Measurements from ENCODE around the gene PPP1R3G. TPM values are rescaled to one million over a fixed set of nuclear protein-coding genes. Genes with fewer than 3 reads are reported as not detected.

PPP1R3G gene
- total and polyA plus RNA-seq, 7 donors = 0.06 to 0.50 (median 0.13) TPM

DNA sequence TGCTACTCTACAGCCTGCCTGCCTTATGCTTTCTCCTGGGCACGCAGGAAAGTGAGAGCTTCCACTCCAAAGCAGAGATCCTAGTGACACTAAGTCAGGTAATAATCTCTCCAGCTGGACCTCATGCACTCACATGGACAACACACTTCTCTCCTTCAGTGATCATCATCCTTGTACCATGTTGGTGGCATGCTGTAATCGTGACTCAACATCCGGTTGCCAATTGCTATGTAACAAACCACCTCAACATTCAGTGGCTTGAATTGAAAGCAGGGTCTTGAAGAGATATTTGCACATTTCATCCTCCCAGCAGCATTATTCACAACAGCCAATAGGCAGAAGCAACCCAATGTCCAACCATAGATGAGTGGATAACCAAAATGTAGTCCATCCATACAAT, 40.3 kb upstream of the PPP1R3G start:
- TF ChIP-seq, protein P1, sequence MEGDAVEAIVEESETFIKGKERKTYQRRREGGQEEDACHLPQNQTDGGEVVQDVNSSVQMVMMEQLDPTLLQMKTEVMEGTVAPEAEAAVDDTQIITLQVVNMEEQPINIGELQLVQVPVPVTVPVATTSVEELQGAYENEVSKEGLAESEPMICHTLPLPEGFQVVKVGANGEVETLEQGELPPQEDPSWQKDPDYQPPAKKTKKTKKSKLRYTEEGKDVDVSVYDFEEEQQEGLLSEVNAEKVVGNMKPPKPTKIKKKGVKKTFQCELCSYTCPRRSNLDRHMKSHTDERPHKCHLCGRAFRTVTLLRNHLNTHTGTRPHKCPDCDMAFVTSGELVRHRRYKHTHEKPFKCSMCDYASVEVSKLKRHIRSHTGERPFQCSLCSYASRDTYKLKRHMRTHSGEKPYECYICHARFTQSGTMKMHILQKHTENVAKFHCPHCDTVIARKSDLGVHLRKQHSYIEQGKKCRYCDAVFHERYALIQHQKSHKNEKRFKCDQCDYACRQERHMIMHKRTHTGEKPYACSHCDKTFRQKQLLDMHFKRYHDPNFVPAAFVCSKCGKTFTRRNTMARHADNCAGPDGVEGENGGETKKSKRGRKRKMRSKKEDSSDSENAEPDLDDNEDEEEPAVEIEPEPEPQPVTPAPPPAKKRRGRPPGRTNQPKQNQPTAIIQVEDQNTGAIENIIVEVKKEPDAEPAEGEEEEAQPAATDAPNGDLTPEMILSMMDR (IDR thresholded peaks at IDR 0.05) = no peak
- Histone ChIP-seq H3K27me3 (ENCODE audit: insufficient read depth in 3 of 3, low read length in 2 of 3) (peaks cover 0 to 2% (median 0%) of the 10 kb centered on the region in 3 donors), H3K9me3 (no peaks in the 10 kb centered on the region), H3K4me3 (no peak overlapping the region), H3K36me3 (ENCODE audit: insufficient read depth in 1 of 2, low read depth in 1 of 2) (no peaks in the 10 kb centered on the region), H3K4me1 (no peaks in the 10 kb centered on the region), H3K27ac (no peak overlapping the region)
- ATAC-seq (no peak), DNase-seq (no peak)
- 78 to 98% (median 82%) methylated on average over 3 of the region's 3 CpGs for WGBS, 3 donors
- intact Hi-C loops (cut with DNase I) = no loop called here

DNA sequence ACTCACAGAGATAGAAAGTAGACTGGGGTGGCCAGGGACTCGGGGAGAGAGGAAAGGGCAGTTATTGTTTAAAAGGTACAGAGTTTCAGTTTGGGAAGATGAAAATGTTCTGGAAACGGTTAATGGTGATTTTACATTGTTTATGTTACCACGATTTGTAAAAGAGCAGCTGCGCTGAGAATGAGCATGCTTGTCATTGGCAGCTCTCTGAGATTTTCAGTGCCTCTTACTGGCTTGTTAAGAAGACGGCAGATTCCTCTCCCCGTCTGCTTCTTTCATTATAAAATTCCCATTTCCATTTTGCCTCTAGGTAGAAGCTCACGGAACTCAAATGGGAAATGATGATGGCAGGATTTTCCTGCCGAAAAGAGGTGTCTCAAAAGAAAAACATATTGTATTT, 39.7 kb upstream of the PPP1R3G start:
- Histone ChIP-seq H3K27me3 (ENCODE audit: insufficient read depth in 3 of 3, low read length in 2 of 3) (peaks cover 0 to 2% (median 0%) of the 10 kb centered on the region in 3 donors), H3K9me3 (no peaks in the 10 kb centered on the region), H3K27ac (no peak overlapping the region), H3K4me3 (no peak overlapping the region), H3K4me1 (no peaks in the 10 kb centered on the region), H3K36me3 (ENCODE audit: insufficient read depth in 1 of 2, low read depth in 1 of 2) (no peaks in the 10 kb centered on the region)
- DNase-seq = no peak
- intact Hi-C loops (cut with DNase I) = no loop called here
- 25 to 31% (median 28%) methylated on average over 8 of the region's 8 CpGs for WGBS, 3 donors
- TF ChIP-seq, protein P1 (IDR thresholded peaks at IDR 0.05) = no peak
- no peak for ATAC-seq

DNA sequence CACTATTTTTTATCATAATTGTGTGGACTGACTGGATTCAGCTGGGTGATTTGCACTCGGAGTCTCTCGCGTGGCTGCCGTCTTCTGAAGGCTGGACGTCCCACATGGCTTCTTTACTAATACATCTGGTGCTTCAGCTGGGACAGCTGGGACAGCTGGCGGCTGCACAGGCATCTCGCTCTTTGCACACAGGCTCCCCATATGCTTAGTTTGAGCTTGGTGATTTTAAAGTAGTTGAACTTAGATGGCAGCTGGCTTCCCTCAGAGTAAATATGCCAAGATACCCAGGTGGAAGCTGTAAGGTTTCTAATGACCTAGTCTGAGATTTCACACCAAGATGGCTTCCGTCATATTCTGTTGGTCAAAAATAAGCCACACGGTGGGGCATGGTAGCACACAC, 38.7 kb upstream of the PPP1R3G start:
- Histone ChIP-seq H3K4me3 (no peak overlapping the region), H3K27me3 (ENCODE audit: insufficient read depth in 3 of 3, low read length in 2 of 3) (peaks cover 0 to 2% (median 0%) of the 10 kb centered on the region in 3 donors), H3K4me1 (no peaks in the 10 kb centered on the region), H3K9me3 (peaks cover 9% of the 10 kb centered on the region), H3K36me3 (ENCODE audit: insufficient read depth in 1 of 2, low read depth in 1 of 2) (no peaks in the 10 kb centered on the region), H3K27ac (no peak overlapping the region)
- intact Hi-C loops (cut with DNase I) = no loop called here
- ATAC-seq (no peak), DNase-seq (no peak)
- 37 to 57% (median 42%) methylated on average over 9 of the region's 9 CpGs for WGBS, 3 donors
- TF ChIP-seq, protein P1 (IDR thresholded peaks at IDR 0.05) = no peak

DNA sequence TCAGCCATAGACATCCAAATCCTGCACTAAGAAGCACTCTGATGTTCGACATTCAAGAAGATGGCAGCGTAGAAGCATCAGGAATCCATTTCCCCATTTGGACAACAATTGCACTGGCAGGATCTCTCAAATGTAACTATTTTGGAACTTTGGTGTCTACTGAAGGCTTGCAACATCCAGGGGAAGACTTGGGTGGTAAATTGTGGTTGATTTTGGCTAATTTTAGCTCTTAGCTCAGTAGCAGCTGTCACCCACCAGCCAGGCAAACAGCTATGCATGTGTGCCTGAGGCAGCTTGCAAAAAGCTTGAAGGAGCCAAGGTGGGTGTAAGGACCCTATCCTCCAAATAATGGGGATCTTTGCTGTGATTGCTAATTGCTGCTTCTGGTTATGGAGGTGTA, 35.1 kb upstream of the PPP1R3G start:
- H3K27ac ChIP-seq = no peak overlapping the region
- no peak for ATAC-seq
- intact Hi-C loops (cut with DNase I) = no loop called here

DNA sequence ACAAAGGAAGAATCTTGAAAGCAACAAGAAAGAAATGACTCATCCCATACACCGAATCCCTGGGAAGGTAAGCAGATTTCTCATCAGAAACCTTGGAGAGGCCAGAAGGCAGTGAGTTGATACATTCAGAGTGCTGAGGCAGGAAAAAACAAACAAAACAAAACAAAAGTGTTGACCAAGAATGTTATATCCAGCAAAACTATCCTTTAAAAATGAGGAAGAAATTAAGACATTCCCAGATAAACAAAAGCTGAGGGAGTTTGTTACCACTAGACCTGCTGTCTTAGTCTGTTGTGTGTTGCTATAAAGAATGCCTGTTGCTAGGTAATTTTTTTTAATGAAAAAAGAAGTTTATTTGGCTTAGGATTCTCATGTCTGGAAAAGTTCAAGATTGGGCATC, 33.7 kb upstream of the PPP1R3G start:
- no peak for ATAC-seq

More for the DNA sequence above, 35.1 kb upstream of the PPP1R3G start:
- Histone ChIP-seq H3K4me1 (no peaks in the 10 kb centered on the region), H3K27me3 (ENCODE audit: insufficient read depth in 3 of 3, low read length in 2 of 3) (no peaks in the 10 kb centered on the region), H3K36me3 (ENCODE audit: insufficient read depth in 1 of 2, low read depth in 1 of 2) (no peaks in the 10 kb centered on the region), H3K9me3 (peaks cover 14% of the 10 kb centered on the region), H3K4me3 (no peak overlapping the region)
- 82 to 98% (median 92%) methylated on average over 2 of the region's 2 CpGs for WGBS, 3 donors
- DNase-seq = no peak
- TF ChIP-seq, protein P1 (IDR thresholded peaks at IDR 0.05) = no peak

More for the DNA sequence above, 33.7 kb upstream of the PPP1R3G start:
- TF ChIP-seq, protein P1 (IDR thresholded peaks at IDR 0.05) = no peak
- Histone ChIP-seq H3K4me1 (no peaks in the 10 kb centered on the region), H3K27ac (no peak overlapping the region), H3K36me3 (ENCODE audit: insufficient read depth in 1 of 2, low read depth in 1 of 2) (no peaks in the 10 kb centered on the region), H3K4me3 (no peak overlapping the region), H3K9me3 (peaks cover 14% of the 10 kb centered on the region), H3K27me3 (ENCODE audit: insufficient read depth in 3 of 3, low read length in 2 of 3) (no peaks in the 10 kb centered on the region)
- DNase-seq = no peak
- intact Hi-C loops (cut with DNase I) = no loop called here
- WGBS, 3 donors = 93 to 94% (median 93%) methylated on average over 1 of the region's 1 CpG
